Measurements from ENCODE around the gene FBXO9.

Gene FBXO9

GRCh38 chr6:53065266-53066076 is at the start of gene FBXO9:
Gene FBXO9, plus strand, starts transcription at chr6:53065404. Its CDS starts 386 bp downstream, at chr6:53065790.
- peak; percentile 22 to 41 for DNase-seq

GRCh38 chr6:53015486-53015885 is 49.7 kb upstream of the FBXO9 start:
- no peak for DNase-seq

GRCh38 chr6:53018446-53018845 is 46.8 kb upstream of the FBXO9 start:
- DNase-seq: no peak

GRCh38 chr6:53020005-53020744 is 45.0 kb upstream of the FBXO9 start:
- DNase-seq: no peak

GRCh38 chr6:53023323-53023722 is 41.9 kb upstream of the FBXO9 start:
- DNase-seq: no peak

GRCh38 chr6:53026526-53026925 is 38.7 kb upstream of the FBXO9 start:
- DNase-seq: no peak

GRCh38 chr6:53027131-53027718 is 38.0 kb upstream of the FBXO9 start:
- DNase-seq: no peak

- no peak for DNase-seq
Measured at GRCh38 chr6:53028467-53028866, 36.7 kb upstream of the FBXO9 start.

- no peak for DNase-seq
Measured at GRCh38 chr6:53029257-53029656, 35.9 kb upstream of the FBXO9 start.

- no peak for DNase-seq
Measured at GRCh38 chr6:53029761-53030160, 35.4 kb upstream of the FBXO9 start.

GRCh38 chr6:53031281-53031680 is 33.9 kb upstream of the FBXO9 start:
- no peak for DNase-seq

GRCh38 chr6:53032849-53033248 is 32.4 kb upstream of the FBXO9 start:
- DNase-seq: no peak

GRCh38 chr6:53033764-53034163 is 31.4 kb upstream of the FBXO9 start:
- DNase-seq: no peak

GRCh38 chr6:53035549-53036213 is 29.5 kb upstream of the FBXO9 start:
- DNase-seq: no peak

- no peak for DNase-seq
Measured at GRCh38 chr6:53038141-53038540, 27.1 kb upstream of the FBXO9 start.

GRCh38 chr6:53038596-53038995 is 26.6 kb upstream of the FBXO9 start:
- no peak for DNase-seq

GRCh38 chr6:53041356-53041755 is 23.8 kb upstream of the FBXO9 start:
- DNase-seq: no peak

- no peak for DNase-seq
Measured at GRCh38 chr6:53042112-53042511, 23.1 kb upstream of the FBXO9 start.

- no peak for DNase-seq
Measured at GRCh38 chr6:53043581-53043980, 21.6 kb upstream of the FBXO9 start.

GRCh38 chr6:53044071-53044470 is 21.1 kb upstream of the FBXO9 start:
- no peak for DNase-seq

- no peak for DNase-seq
Measured at GRCh38 chr6:53044572-53044971, 20.6 kb upstream of the FBXO9 start.

- DNase-seq: no peak
Measured at GRCh38 chr6:53045891-53046673, 19.1 kb upstream of the FBXO9 start.
